Right ventricle myocardium inferior (tissue), 1 donor: ENCODE results near the gene USH2A. TPM values are rescaled to one million over a fixed set of nuclear protein-coding genes. Genes with fewer than 3 reads are reported as not detected.

Experiments
- ATAC-seq: fragments of 200-7000 bp; cut with Tn5 transposase; one replicate; pipeline ENCODE4 v1.9.1; 2020; ENCODE audit warnings: mild to moderate bottlenecking, moderate library complexity
- DNase-seq: peaks from one replicate; pipeline ENCODE4 v3.0.0; 2021; ENCODE audit errors: missing footprints
- intact Hi-C: fragments of 100-400 bp; cut with DNase I; formaldehyde crosslinking; loops from one replicate; pipeline ENCODE4 v1.11.0; 2022
- total RNA-seq: library from RNA; stranded (reverse); fragmentation: NEBNext Ultra II Directional; extraction: Animal tissue kit (Norgen Biotek cat#: 25700); gene quantifications from one replicate; pipeline ENCODE4 v1.2.1, GENCODE V29; 2021
- donor health status: DM: no; HTN: yes; CAD: no; lungs with severe emphysema.

The USH2A gene
- total RNA-seq, 1 donor from 2014 or later = 1.3 TPM

GRCh38 chr1:215720126-215720525 lies 703.1 kb downstream of the USH2A start:
- intact Hi-C loops = no loop called here
- ATAC-seq = no peak
- DNase-seq = no peak

- no peak for ATAC-seq
- no peak for DNase-seq
- intact Hi-C loops = no loop called here
These were observed 703.7 kb downstream of the USH2A start for GRCh38 chr1:215719552-215719951.

GRCh38 chr1:215718575-215719287 lies 704.5 kb downstream of the USH2A start:
- intact Hi-C loops = no loop called here
- ATAC-seq = no peak
- no peak for DNase-seq

- DNase-seq (no peak), ATAC-seq (no peak)
- intact Hi-C loops = no loop called here
These were observed 705.4 kb downstream of the USH2A start for GRCh38 chr1:215717677-215718426.

GRCh38 chr1:215710899-215711225 lies 712.4 kb downstream of the USH2A start:
- ATAC-seq = no peak
- DNase-seq = no peak
- intact Hi-C loops = no loop called here

- ATAC-seq = no peak
- intact Hi-C loops = no loop called here
- DNase-seq = no peak
These were observed 713.0 kb downstream of the USH2A start for GRCh38 chr1:215710036-215710898.

GRCh38 chr1:215704089-215704860 lies 719.0 kb downstream of the USH2A start:
- intact Hi-C loops = no loop called here
- ATAC-seq (no peak), DNase-seq (no peak)

GRCh38 chr1:215682232-215682631 lies 741.0 kb downstream of the USH2A start:
- ATAC-seq (no peak), DNase-seq (no peak)
- intact Hi-C loops = no loop called here

- intact Hi-C loops = no loop called here
- DNase-seq (no peak), ATAC-seq (no peak)
These were observed 742.2 kb downstream of the USH2A start for GRCh38 chr1:215681041-215681440.

GRCh38 chr1:215679231-215679630 lies 744.0 kb downstream of the USH2A start:
- intact Hi-C loops = no loop called here
- DNase-seq (no peak), ATAC-seq (no peak)

GRCh38 chr1:215677112-215677511 lies 746.1 kb downstream of the USH2A start:
- DNase-seq (no peak), ATAC-seq (no peak)
- intact Hi-C loops = no loop called here

- ATAC-seq = no peak
These were observed 749.3 kb downstream of the USH2A start for GRCh38 chr1:215673943-215674342.

GRCh38 chr1:215672482-215672881 lies 750.8 kb downstream of the USH2A start:
- ATAC-seq (no peak), DNase-seq (no peak)
- intact Hi-C loops = no loop called here

More at GRCh38 chr1:215673943-215674342, 749.3 kb downstream of the USH2A start:
- DNase-seq = no peak
- intact Hi-C loops = no loop called here

- no peak for DNase-seq
- intact Hi-C loops = no loop called here
These were observed 753.3 kb downstream of the USH2A start for GRCh38 chr1:215669806-215670491.

GRCh38 chr1:215667761-215668160 lies 755.5 kb downstream of the USH2A start:
- no peak for DNase-seq
- no peak for ATAC-seq
- intact Hi-C loops = no loop called here

More at GRCh38 chr1:215669806-215670491, 753.3 kb downstream of the USH2A start:
- no peak for ATAC-seq

GRCh38 chr1:215665215-215665614 lies 758.0 kb downstream of the USH2A start:
- ATAC-seq (no peak), DNase-seq (no peak)
- intact Hi-C loops = no loop called here

- DNase-seq (no peak), ATAC-seq (no peak)
- intact Hi-C loops = no loop called here
These were observed 762.2 kb downstream of the USH2A start for GRCh38 chr1:215661033-215661432.

GRCh38 chr1:215660259-215660658 lies 763.0 kb downstream of the USH2A start:
- no peak for DNase-seq
- ATAC-seq = no peak
- intact Hi-C loops = no loop called here
